Vagina (tissue), 2 donors: ENCODE results near the gene HNRNPLL. TPM values are rescaled to one million over a fixed set of nuclear protein-coding genes. Genes with fewer than 3 reads are reported as not detected.

Source experiments
- DNase-seq, 2 donors: peaks; one replicate each; pipeline ENCODE4 v3.0.0-alpha.2; 2017; ENCODE audit errors: extremely low spot score in 2 of 2
- H3K27ac ChIP-seq: fragments of 200-600 bp; sonication (generic); one replicate; pipeline ENCODE4 v1.5.1; 2019
- H3K27me3 ChIP-seq: fragments of 200-600 bp; sonication (generic); one replicate; pipeline ENCODE4 v1.5.1; 2019
- H3K36me3 ChIP-seq, 2 donors: fragments of 200-600 bp; sonication (generic); one replicate each; pipeline ENCODE4 v1.5.1; 2017 to 2019
- H3K4me1 ChIP-seq: fragments of 200-600 bp; sonication (generic); one replicate; pipeline ENCODE4 v1.5.1; 2019
- H3K4me3 ChIP-seq, 2 donors: fragments of 200-600 bp; sonication (generic); 1 replicate in 1 of 2; 2 replicates in 1 of 2; pipeline ENCODE4 v1.5.1; 2016 to 2019
- H3K9me3 ChIP-seq: fragments of 200-600 bp; sonication (generic); one replicate; pipeline ENCODE4 v1.5.1; 2019
- POLR2A ChIP-seq, 2 donors: fragments of 450-650 bp; IDR thresholded peaks; one replicate each; pipeline ENCODE4 v1.6.1; 2017; ENCODE audit warnings: antibody characterized with exemption in 2 of 2, mild to moderate bottlenecking in 2 of 2, moderate library complexity in 2 of 2
- POLR2AphosphoS5 ChIP-seq, 2 donors: sonication (generic); formaldehyde crosslinking; IDR thresholded peaks; one replicate each; pipeline ENCODE4 v1.9.0; 2017; ENCODE audit warnings: antibody characterized with exemption in 2 of 2, mild to moderate bottlenecking in 2 of 2, low read depth in 1 of 2; ENCODE audit not compliant: insufficient read depth in 1 of 2
- intact Hi-C: fragments of 100-400 bp; cut with DNase I; formaldehyde crosslinking; loops from one replicate; pipeline ENCODE4 v1.15.1; 2023
- total RNA-seq: library from RNA; depleted of rRNA; stranded (reverse); fragments of >200 nt; gene quantifications from one replicate; pipeline ENCODE4 v1.2.3, GENCODE V29; 2016
- TF ChIP-seq, protein P1 (sequence below), 3 experiments: fragments of 450-650 bp in 2 of 3; fragments of 200-600 bp in 1 of 3; sonication (generic) in 1 of 3; IDR thresholded peaks; one replicate each; pipeline ENCODE4 v1.5.1; 2017 to 2019; ENCODE audit warnings: antibody characterized with exemption in 3 of 3, mild to moderate bottlenecking in 2 of 3, moderate library complexity in 2 of 3

Gene HNRNPLL
- total RNA-seq, 1 donor from 2014 or later, result 33.9 TPM

GRCh38 chr2:38527338-38528007 is 75.3 kb downstream of the HNRNPLL start:
- Histone ChIP-seq H3K4me1 (no peaks in the 10 kb centered on the region), H3K36me3 (no peaks in the 10 kb centered on the region), H3K27ac (peak overlapping the region; percentile 69), H3K4me3 (peak overlapping the region; percentile 37 to 50), H3K27me3 (no peaks in the 10 kb centered on the region), H3K9me3 (no peaks in the 10 kb centered on the region)
- no peak for DNase-seq
- intact Hi-C loops, result no loop called here
- no peak for TF ChIP-seq POLR2A (IDR thresholded peaks at IDR 0.05)
- no peak for TF ChIP-seq POLR2AphosphoS5 (IDR thresholded peaks at IDR 0.05; ENCODE audit: insufficient read depth in 1 of 2, low read depth in 1 of 2)
- TF ChIP-seq, protein P1, sequence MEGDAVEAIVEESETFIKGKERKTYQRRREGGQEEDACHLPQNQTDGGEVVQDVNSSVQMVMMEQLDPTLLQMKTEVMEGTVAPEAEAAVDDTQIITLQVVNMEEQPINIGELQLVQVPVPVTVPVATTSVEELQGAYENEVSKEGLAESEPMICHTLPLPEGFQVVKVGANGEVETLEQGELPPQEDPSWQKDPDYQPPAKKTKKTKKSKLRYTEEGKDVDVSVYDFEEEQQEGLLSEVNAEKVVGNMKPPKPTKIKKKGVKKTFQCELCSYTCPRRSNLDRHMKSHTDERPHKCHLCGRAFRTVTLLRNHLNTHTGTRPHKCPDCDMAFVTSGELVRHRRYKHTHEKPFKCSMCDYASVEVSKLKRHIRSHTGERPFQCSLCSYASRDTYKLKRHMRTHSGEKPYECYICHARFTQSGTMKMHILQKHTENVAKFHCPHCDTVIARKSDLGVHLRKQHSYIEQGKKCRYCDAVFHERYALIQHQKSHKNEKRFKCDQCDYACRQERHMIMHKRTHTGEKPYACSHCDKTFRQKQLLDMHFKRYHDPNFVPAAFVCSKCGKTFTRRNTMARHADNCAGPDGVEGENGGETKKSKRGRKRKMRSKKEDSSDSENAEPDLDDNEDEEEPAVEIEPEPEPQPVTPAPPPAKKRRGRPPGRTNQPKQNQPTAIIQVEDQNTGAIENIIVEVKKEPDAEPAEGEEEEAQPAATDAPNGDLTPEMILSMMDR (IDR thresholded peaks at IDR 0.05), result no peak

GRCh38 chr2:38526195-38526594 is 76.5 kb downstream of the HNRNPLL start:
- Histone ChIP-seq H3K27me3 (no peaks in the 10 kb centered on the region), H3K36me3 (no peaks in the 10 kb centered on the region), H3K4me1 (no peaks in the 10 kb centered on the region), H3K27ac (no peak overlapping the region), H3K4me3 (no peak overlapping the region), H3K9me3 (no peaks in the 10 kb centered on the region)
- TF ChIP-seq POLR2A (IDR thresholded peaks at IDR 0.05) (no peak), POLR2AphosphoS5 (IDR thresholded peaks at IDR 0.05; ENCODE audit: insufficient read depth in 1 of 2, low read depth in 1 of 2) (no peak)
- TF ChIP-seq, protein P1 (IDR thresholded peaks at IDR 0.05), result no peak
- DNase-seq, result peak in 1 of 2 donors; percentile 1
- intact Hi-C loops, result no loop called here

GRCh38 chr2:38524580-38524979 is 78.1 kb downstream of the HNRNPLL start:
- DNase-seq, result peak in 1 of 2 donors; percentile 42
- H3K27me3 ChIP-seq, result no peaks in the 10 kb centered on the region
- H3K36me3 ChIP-seq, result no peaks in the 10 kb centered on the region
- no peak for TF ChIP-seq POLR2A (IDR thresholded peaks at IDR 0.05)
- no peak for TF ChIP-seq POLR2AphosphoS5 (IDR thresholded peaks at IDR 0.05; ENCODE audit: insufficient read depth in 1 of 2, low read depth in 1 of 2)
- TF ChIP-seq, protein P1 (IDR thresholded peaks at IDR 0.05), result no peak
- intact Hi-C loops, result no loop called here
- H3K4me1 ChIP-seq, result no peaks in the 10 kb centered on the region
- no peak overlapping the region for H3K4me3 ChIP-seq
- no peak overlapping the region for H3K27ac ChIP-seq
- no peaks in the 10 kb centered on the region for H3K9me3 ChIP-seq

DNA sequence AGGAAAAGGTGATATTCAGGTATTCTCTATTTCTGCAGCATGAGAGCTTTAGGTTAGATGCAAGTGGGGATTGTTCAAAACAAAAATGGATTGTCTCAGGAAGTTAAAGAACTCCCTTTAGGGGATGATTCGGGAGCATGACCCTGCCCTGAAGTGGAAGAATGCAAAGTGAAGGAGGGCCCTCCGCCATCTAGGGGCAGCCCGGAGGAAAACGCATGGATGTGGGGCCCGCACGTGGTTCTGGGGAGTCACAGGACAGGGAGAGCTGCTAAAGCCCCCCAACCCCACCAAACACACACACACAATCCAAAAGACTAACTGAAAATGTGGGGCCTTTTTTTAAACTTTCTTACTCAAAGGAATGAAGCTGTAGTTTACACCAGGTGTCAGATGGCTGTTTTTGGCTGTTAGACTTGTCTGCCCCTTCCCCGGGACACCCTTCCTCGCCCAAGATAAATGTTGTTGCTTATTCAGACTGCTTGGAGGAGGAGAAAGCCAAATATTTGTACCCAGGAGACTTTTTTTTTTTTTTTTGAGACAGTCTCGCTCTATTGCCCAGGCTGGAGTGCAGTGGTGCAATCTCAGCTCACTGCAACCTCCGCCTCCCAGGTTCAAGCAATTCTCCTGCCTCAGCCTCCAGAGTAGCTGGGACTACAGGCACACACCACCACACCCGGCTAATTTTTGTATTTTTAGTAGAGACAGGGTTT is 78.8 kb downstream of the HNRNPLL start:
- Histone ChIP-seq H3K27ac (no peak overlapping the region), H3K4me1 (no peaks in the 10 kb centered on the region), H3K4me3 (no peak overlapping the region), H3K27me3 (no peaks in the 10 kb centered on the region), H3K9me3 (no peaks in the 10 kb centered on the region), H3K36me3 (no peaks in the 10 kb centered on the region)
- intact Hi-C loops, result no loop called here
- no peak for TF ChIP-seq POLR2AphosphoS5 (IDR thresholded peaks at IDR 0.05; ENCODE audit: insufficient read depth in 1 of 2, low read depth in 1 of 2)
- TF ChIP-seq, protein P1 (IDR thresholded peaks at IDR 0.05), result no peak
- no peak for TF ChIP-seq POLR2A (IDR thresholded peaks at IDR 0.05)
- DNase-seq, result peak in 1 of 2 donors; percentile 29
